CD14-positive monocyte (primary cell): Measurements from ENCODE around the gene HOXA1. TPM values are rescaled to one million over a fixed set of nuclear protein-coding genes. Genes with fewer than 3 reads are reported as not detected.

Experiments used
- DNase-seq, 3 donors: peaks; one replicate each; pipeline ENCODE4 v3.0.0-alpha.2; 2011 to 2022
- H2AFZ ChIP-seq: 2 replicates; pipeline ENCODE4 v1.6.0; 2012; ENCODE audit warnings: mild to moderate bottlenecking, low read depth, low read length, inconsistent platforms; ENCODE audit not compliant: insufficient read depth, poor library complexity, severe bottlenecking
- H3K27ac ChIP-seq, 2 donors: 1 replicate in 1 of 2; 2 replicates in 1 of 2; pipeline ENCODE4 v1.5.1; 2012 to 2013; ENCODE audit warnings: low read length in 2 of 2, control low read depth in 1 of 2, inconsistent platforms in 1 of 2, low read depth in 1 of 2, mild to moderate bottlenecking in 1 of 2
- H3K27me3 ChIP-seq, 2 donors: one replicate each; pipeline versions ENCODE4 v1.6.0 to v1.6.1; 2011 to 2013; ENCODE audit warnings: low read length in 2 of 2; ENCODE audit not compliant: control insufficient read depth in 2 of 2, insufficient read depth in 2 of 2
- H3K36me3 ChIP-seq, 2 donors: replicated peaks in 1 of 2; 1 replicate in 1 of 2; 2 replicates in 1 of 2; pipeline versions ENCODE4 v1.5.1 to v1.6.1; 2012 to 2013; ENCODE audit warnings: low read length in 2 of 2, control low read depth in 1 of 2, inconsistent platforms in 1 of 2, mild to moderate bottlenecking in 1 of 2; ENCODE audit not compliant: insufficient read depth in 2 of 2, control insufficient read depth in 1 of 2
- H3K4me1 ChIP-seq, 2 donors: 1 replicate in 1 of 2; 2 replicates in 1 of 2; pipeline versions ENCODE4 v1.5.1 to v1.6.1; 2012 to 2013; ENCODE audit warnings: low read length in 2 of 2, control low read depth in 1 of 2, inconsistent platforms in 1 of 2, mild to moderate bottlenecking in 1 of 2, moderate library complexity in 1 of 2; ENCODE audit not compliant: insufficient read depth in 2 of 2, control insufficient read depth in 1 of 2
- H3K4me2 ChIP-seq: replicated peaks from 2 replicates; pipeline ENCODE3; 2012; ENCODE audit warnings: low read length, moderate library complexity, mild to moderate bottlenecking; ENCODE audit not compliant: poor library complexity, severe bottlenecking; ENCODE audit errors: extremely low read depth
- H3K4me3 ChIP-seq, 3 experiments: fragments of 200-600 bp in 1 of 3; sonication (generic) in 1 of 3; replicated peaks in 1 of 3; 1 replicate in 2 of 3; 2 replicates in 1 of 3; pipeline ENCODE4 v1.5.1; 2011 to 2013; ENCODE audit warnings: low read length in 3 of 3, mild to moderate bottlenecking in 3 of 3, control low read depth in 2 of 3, low read depth in 2 of 3, inconsistent platforms in 1 of 3, moderate library complexity in 1 of 3
- H3K79me2 ChIP-seq: 2 replicates; pipeline ENCODE4 v1.6.0; 2012; ENCODE audit warnings: mild to moderate bottlenecking, control low read depth, inconsistent platforms, low read length, moderate library complexity; ENCODE audit not compliant: insufficient read depth
- H3K9ac ChIP-seq: 2 replicates; pipeline ENCODE4 v1.6.0; 2017; ENCODE audit warnings: low read length, mild to moderate bottlenecking; ENCODE audit not compliant: insufficient read depth, poor library complexity, severe bottlenecking
- H3K9me3 ChIP-seq, 2 donors: replicated peaks in 1 of 2; 1 replicate in 1 of 2; 2 replicates in 1 of 2; pipeline versions ENCODE4 v1.5.1 to v1.6.1; 2012 to 2013; ENCODE audit warnings: low read length in 2 of 2, control low read depth in 1 of 2; ENCODE audit not compliant: control insufficient read depth in 1 of 2, insufficient read depth in 1 of 2
- H4K20me1 ChIP-seq: 2 replicates; pipeline ENCODE4 v1.6.0; 2012; ENCODE audit warnings: mild to moderate bottlenecking, low read length, control low read depth, moderate library complexity; ENCODE audit not compliant: insufficient read depth
- H3K27ac Mint-ChIP-seq, 7 donors: one replicate each; pipeline ENCODE4 v1.8.0; 2020; ENCODE audit warnings: mild to moderate bottlenecking in 7 of 7, mixed read lengths in 7 of 7, moderate library complexity in 6 of 7, inconsistent platforms in 2 of 7
- H3K27me3 Mint-ChIP-seq, 3 donors: one replicate each; pipeline ENCODE4 v1.8.0; 2021 to 2022; ENCODE audit warnings: low read depth in 3 of 3, mild to moderate bottlenecking in 3 of 3, mixed read lengths in 3 of 3, moderate library complexity in 3 of 3, inconsistent platforms in 1 of 3
- H3K36me3 Mint-ChIP-seq, 2 donors: one replicate each; pipeline ENCODE4 v1.8.0; 2020; ENCODE audit warnings: mixed read lengths in 2 of 2, inconsistent platforms in 1 of 2, mild to moderate bottlenecking in 1 of 2
- H3K4me1 Mint-ChIP-seq: one replicate; pipeline ENCODE4 v1.8.0; 2020; ENCODE audit warnings: mild to moderate bottlenecking, mixed read lengths
- H3K4me3 Mint-ChIP-seq, 2 donors: one replicate each; pipeline ENCODE4 v1.8.0; 2020; ENCODE audit warnings: mild to moderate bottlenecking in 2 of 2, mixed read lengths in 2 of 2, moderate library complexity in 1 of 2
- H3K9me3 Mint-ChIP-seq, 7 donors: one replicate each; pipeline ENCODE4 v1.8.0; 2020 to 2022; ENCODE audit warnings: mixed read lengths in 7 of 7, mild to moderate bottlenecking in 6 of 7, moderate library complexity in 6 of 7, inconsistent platforms in 2 of 7
- CTCF ChIP-seq: fragments of 200-600 bp; IDR thresholded peaks from one replicate; pipeline ENCODE4 v1.8.0; 2022; ENCODE audit warnings: antibody characterized with exemption, mild to moderate bottlenecking
- WGBS: methylation state at CpG from one replicate; pipeline ENCODE4 v1.1.5; 2013; ENCODE audit warnings: missing lambda C conversion rate; ENCODE audit not compliant: insufficient coverage; 5-methylcytosine and 5-hydroxymethylcytosine counted together
- intact Hi-C, 2 donors: fragments of 100-400 bp; cut with micrococcal nuclease; formaldehyde crosslinking; loops; one replicate each; pipeline versions ENCODE4 v1.15.0 to v1.15.1; 2023
- polyA plus RNA-seq, 3 donors: library from polyadenylated mRNA; depleted of rRNA in 1 of 3; unstranded in 2 of 3; stranded (reverse) in 1 of 3; fragments of 300-500 nt in 2 of 3; fragments of >200 nt in 1 of 3; fragmentation: Illumina TruSeq in 2 of 3; gene quantifications; 1 replicate in 2 of 3; 2 replicates in 1 of 3; pipeline ENCODE4 v1.2.3, GENCODE V29; 2012 to 2021

HOXA1 gene
- polyA plus RNA-seq, 3 donors = 0.11 to 0.37 TPM; not detected in 1

- Histone ChIP-seq H3K4me1 (peaks cover 0 to 7% of the 10 kb centered on the region in 2 donors), H3K4me2 (no peak overlapping the region), H3K9ac (no peak overlapping the region), H3K27ac (no peak overlapping the region), H3K79me2 (no peaks in the 10 kb centered on the region), H2AFZ (no peak overlapping the region), H3K9me3 (no peaks in the 10 kb centered on the region), H4K20me1 (no peaks in the 10 kb centered on the region), H3K36me3 (no peaks in the 10 kb centered on the region), H3K4me3 (no peak overlapping the region), H3K27me3 (no peaks in the 10 kb centered on the region)
- DNase-seq = no peak
- no peak for TF ChIP-seq CTCF
- peaks cover 3 to 10% (median 4%) of the 10 kb centered on the region in 3 donors for H3K27me3 Mint-ChIP-seq
- 83% methylated on average over 1 of the region's 2 CpGs for WGBS
- intact Hi-C loops = no loop called here
- H3K36me3 Mint-ChIP-seq = peaks cover 0 to 2% of the 10 kb centered on the region in 2 donors
- H3K27ac Mint-ChIP-seq = no peak overlapping the region
- peaks cover 0 to 6% (median 0%) of the 10 kb centered on the region in 7 donors for H3K9me3 Mint-ChIP-seq
- H3K4me1 Mint-ChIP-seq = peaks cover 8% of the 10 kb centered on the region
- H3K4me3 Mint-ChIP-seq = no peak overlapping the region
Observed at GRCh38 chr7:27128034-27128433, 32.2 kb upstream of the HOXA1 start.

GRCh38 chr7:27126596-27127327 is 31.0 kb upstream of the HOXA1 start:
- no peak overlapping the region for H3K4me3 Mint-ChIP-seq

More at GRCh38 chr7:27126596-27127327, 31.0 kb upstream of the HOXA1 start:
- H3K36me3 ChIP-seq = no peaks in the 10 kb centered on the region
- intact Hi-C loops = no loop called here
- H3K27me3 Mint-ChIP-seq = peaks cover 3 to 10% (median 4%) of the 10 kb centered on the region in 3 donors
- TF ChIP-seq CTCF = no peak
- H3K4me2 ChIP-seq = no peak overlapping the region
- peaks cover 0 to 2% of the 10 kb centered on the region in 2 donors for H3K36me3 Mint-ChIP-seq
- H3K4me3 ChIP-seq = no peak overlapping the region
- H3K27me3 ChIP-seq = no peaks in the 10 kb centered on the region
- H2AFZ ChIP-seq = no peak overlapping the region
- H3K27ac Mint-ChIP-seq = no peak overlapping the region
- peaks cover 12% of the 10 kb centered on the region for H3K4me1 Mint-ChIP-seq
- no CpG with 5 or more reads among the region's 3 CpGs for WGBS
- no peak overlapping the region for H3K27ac ChIP-seq
- peaks cover 0 to 7% of the 10 kb centered on the region in 2 donors for H3K4me1 ChIP-seq
- H3K9me3 Mint-ChIP-seq = peaks cover 0 to 6% (median 3%) of the 10 kb centered on the region in 7 donors
- H3K79me2 ChIP-seq = no peaks in the 10 kb centered on the region
- no peaks in the 10 kb centered on the region for H3K9me3 ChIP-seq
- DNase-seq = no peak
- H4K20me1 ChIP-seq = no peaks in the 10 kb centered on the region
- no peak overlapping the region for H3K9ac ChIP-seq
